ENCODE results near the gene SERTAD1. TPM values are rescaled to one million over a fixed set of nuclear protein-coding genes. Genes with fewer than 3 reads are reported as not detected.
"Not testable (repeated sequence)": the region's sequence is repeated elsewhere in the genome, so short reads cannot be mapped to it uniquely, and the experiment has no call there.

Gene SERTAD1
- total RNA-seq, 1 experiment from 2014 or later, result 12.3 TPM

DNA sequence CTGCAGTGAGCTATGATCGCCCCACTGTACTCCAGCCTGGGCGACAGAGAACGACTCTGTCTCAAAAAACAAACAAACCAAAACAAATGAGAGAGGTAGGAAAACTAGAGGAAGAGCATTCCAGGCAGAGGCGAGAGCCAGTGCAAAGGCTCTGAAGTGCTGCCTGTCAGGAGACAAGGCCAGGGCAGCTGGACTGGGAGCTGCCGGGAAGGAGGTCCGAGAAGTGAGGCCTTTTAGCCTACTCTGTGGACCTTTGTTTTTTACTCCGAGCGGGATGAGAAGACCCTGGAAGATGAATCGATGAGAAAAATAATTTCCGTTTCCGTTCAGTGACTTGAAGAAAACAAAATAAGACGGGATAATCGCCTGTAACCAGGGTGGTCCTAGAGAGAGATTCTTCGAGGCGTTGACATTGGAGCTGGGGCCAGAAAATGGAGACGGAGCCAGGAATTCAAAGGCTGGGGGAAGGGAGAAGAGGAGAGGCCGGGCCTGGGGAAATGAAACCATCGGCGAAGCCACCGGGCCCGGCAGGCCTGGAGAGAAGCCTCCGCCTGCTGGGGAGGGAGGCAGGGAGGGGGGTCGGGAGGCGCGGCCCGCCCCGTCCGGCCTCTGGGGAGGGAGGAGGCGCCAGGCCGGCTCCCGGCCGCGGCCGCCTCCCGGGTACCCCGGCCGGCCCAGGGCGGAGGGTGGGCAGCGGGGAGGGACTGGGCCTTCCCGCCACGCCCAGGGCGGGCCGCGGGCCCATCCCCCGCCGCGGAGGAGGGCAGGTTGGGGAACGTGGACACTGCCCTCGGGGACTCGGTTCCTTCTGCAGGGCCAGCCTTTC, 7.8 kb upstream of the SERTAD1 start:
- H3K4me1 Mint-ChIP-seq (ENCODE audit: low read depth, unreplicated experiment), result peaks cover 13% of the 10 kb centered on the region
- peak overlapping the region; percentile 69 for H3K27ac Mint-ChIP-seq (ENCODE audit: unreplicated experiment)
- H3K4me3 Mint-ChIP-seq (ENCODE audit: low read depth, unreplicated experiment), result peak overlapping the region; percentile 71
- TF ChIP-seq, protein P1, sequence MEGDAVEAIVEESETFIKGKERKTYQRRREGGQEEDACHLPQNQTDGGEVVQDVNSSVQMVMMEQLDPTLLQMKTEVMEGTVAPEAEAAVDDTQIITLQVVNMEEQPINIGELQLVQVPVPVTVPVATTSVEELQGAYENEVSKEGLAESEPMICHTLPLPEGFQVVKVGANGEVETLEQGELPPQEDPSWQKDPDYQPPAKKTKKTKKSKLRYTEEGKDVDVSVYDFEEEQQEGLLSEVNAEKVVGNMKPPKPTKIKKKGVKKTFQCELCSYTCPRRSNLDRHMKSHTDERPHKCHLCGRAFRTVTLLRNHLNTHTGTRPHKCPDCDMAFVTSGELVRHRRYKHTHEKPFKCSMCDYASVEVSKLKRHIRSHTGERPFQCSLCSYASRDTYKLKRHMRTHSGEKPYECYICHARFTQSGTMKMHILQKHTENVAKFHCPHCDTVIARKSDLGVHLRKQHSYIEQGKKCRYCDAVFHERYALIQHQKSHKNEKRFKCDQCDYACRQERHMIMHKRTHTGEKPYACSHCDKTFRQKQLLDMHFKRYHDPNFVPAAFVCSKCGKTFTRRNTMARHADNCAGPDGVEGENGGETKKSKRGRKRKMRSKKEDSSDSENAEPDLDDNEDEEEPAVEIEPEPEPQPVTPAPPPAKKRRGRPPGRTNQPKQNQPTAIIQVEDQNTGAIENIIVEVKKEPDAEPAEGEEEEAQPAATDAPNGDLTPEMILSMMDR (IDR thresholded peaks at IDR 0.05; ENCODE audit: unreplicated experiment), result no peak
- CTCF ChIA-PET, result interaction anchor here (1.1 to 1.4 kb wide), 3 partner anchors 9 to 155 kb away, joined by 4 to 11 read pairs (median 6); no protein-coding TSS in a partner anchor
- peaks cover 10% of the 10 kb centered on the region for H3K36me3 Mint-ChIP-seq (ENCODE audit: insufficient read depth, unreplicated experiment)
- H3K27me3 Mint-ChIP-seq (ENCODE audit: unreplicated experiment), result no peaks in the 10 kb centered on the region
- no peaks in the 10 kb centered on the region for H3K9me3 Mint-ChIP-seq (ENCODE audit: low read depth, unreplicated experiment)
- intact Hi-C loops (cut with micrococcal nuclease; ENCODE audit: unreplicated experiment), result no loop called here
- TSS peak; percentile 99 for BruUV-seq (replicated peaks)
- peak; percentile 92 for DNase-seq

DNA sequence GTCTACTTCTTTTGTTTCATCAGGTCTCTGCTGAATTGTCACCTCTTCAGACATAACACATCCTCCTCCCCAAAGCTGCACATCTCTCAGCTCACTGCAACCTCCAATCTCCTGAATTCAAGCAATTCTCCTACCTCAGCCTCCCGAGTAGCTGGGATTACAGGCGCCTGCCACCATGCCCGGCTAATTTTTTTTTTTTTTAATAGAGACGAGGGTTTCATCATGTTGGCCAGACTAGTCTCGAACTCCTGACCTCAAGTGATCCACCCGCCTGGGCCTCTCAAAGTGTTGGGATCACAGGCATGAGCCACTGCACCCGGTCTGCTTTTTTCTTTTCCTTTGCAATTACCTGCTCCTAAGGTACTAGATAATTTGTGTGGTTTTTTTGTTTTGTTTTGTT, 7.0 kb upstream of the SERTAD1 start:
- H3K36me3 Mint-ChIP-seq (ENCODE audit: insufficient read depth, unreplicated experiment); H3K27me3 Mint-ChIP-seq (ENCODE audit: unreplicated experiment); intact Hi-C loops (cut with micrococcal nuclease; ENCODE audit: unreplicated experiment); BruUV-seq (replicated peaks); DNase-seq; H3K9me3 Mint-ChIP-seq (ENCODE audit: low read depth, unreplicated experiment): not testable (repeated sequence)
- peak overlapping the region; percentile 69 for H3K27ac Mint-ChIP-seq (ENCODE audit: unreplicated experiment)
- CTCF ChIA-PET, result interaction anchor here (1.1 to 1.4 kb wide), 3 partner anchors 10 to 154 kb away, joined by 4 to 11 read pairs (median 6); no protein-coding TSS in a partner anchor
- H3K4me3 Mint-ChIP-seq (ENCODE audit: low read depth, unreplicated experiment), result peak overlapping the region; percentile 71
- H3K4me1 Mint-ChIP-seq (ENCODE audit: low read depth, unreplicated experiment), result peaks cover 13% of the 10 kb centered on the region

DNA sequence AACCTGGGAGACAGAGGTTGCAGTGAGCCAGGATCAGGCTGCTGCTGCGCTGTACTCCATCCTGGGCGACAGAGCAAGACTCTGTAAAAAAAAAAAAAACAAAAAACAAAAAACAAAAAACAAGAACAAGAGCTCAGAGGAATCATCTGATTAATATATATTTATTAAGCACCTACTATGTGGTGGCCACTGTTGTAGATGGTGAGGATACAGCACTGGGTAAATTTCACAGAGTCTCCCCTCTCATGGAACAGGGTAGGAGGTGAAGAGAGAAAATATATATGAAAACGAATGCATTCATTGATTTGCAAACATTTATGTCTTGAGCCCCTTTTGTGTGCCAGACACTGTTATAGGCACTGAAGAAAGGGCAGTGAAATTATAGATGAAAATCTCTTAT, 5.9 kb upstream of the SERTAD1 start:
- Mint-ChIP-seq H3K36me3 (ENCODE audit: insufficient read depth, unreplicated experiment) (peaks cover 10% of the 10 kb centered on the region), H3K9me3 (ENCODE audit: low read depth, unreplicated experiment) (no peaks in the 10 kb centered on the region), H3K27ac (ENCODE audit: unreplicated experiment) (no peak overlapping the region), H3K4me1 (ENCODE audit: low read depth, unreplicated experiment) (peaks cover 13% of the 10 kb centered on the region), H3K27me3 (ENCODE audit: unreplicated experiment) (no peaks in the 10 kb centered on the region), H3K4me3 (ENCODE audit: low read depth, unreplicated experiment) (no peak overlapping the region)
- CTCF ChIA-PET, result no interaction called here
- TF ChIP-seq, protein P1 (IDR thresholded peaks at IDR 0.05; ENCODE audit: unreplicated experiment), result no peak
- intact Hi-C loops (cut with micrococcal nuclease; ENCODE audit: unreplicated experiment), result no loop called here
- DNase-seq, result no peak
- BruUV-seq (replicated peaks), result no TSS peak

DNA sequence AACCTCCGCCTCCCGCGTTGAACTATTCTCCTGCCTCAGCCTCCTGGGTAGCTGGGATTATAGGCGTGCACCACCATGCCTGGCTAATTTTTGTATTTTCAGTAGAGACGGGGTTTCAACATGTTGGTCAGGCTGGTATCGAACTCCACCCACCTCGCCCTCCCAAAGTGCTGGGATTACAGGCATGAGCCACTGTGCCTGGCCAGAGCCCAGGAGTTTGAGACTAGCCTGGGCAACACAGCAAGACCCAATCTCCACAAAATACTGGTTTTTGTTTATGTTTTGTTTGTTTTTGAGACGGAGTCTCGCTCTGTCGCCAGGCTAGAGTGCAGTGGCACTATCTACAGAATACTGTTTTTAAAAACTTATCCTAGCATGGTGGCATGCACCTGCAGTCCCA, 4.5 kb upstream of the SERTAD1 start:
- H3K27me3 Mint-ChIP-seq (ENCODE audit: unreplicated experiment); intact Hi-C loops (cut with micrococcal nuclease; ENCODE audit: unreplicated experiment); DNase-seq; BruUV-seq (replicated peaks); H3K9me3 Mint-ChIP-seq (ENCODE audit: low read depth, unreplicated experiment); H3K4me3 Mint-ChIP-seq (ENCODE audit: low read depth, unreplicated experiment); H3K27ac Mint-ChIP-seq (ENCODE audit: unreplicated experiment): not testable (repeated sequence)
- Mint-ChIP-seq H3K36me3 (ENCODE audit: insufficient read depth, unreplicated experiment) (peaks cover 21% of the 10 kb centered on the region), H3K4me1 (ENCODE audit: low read depth, unreplicated experiment) (peaks cover 13% of the 10 kb centered on the region)
- CTCF ChIA-PET, result interaction anchor here (0.6 kb wide), 1 partner anchor 13 kb away, joined by 6 read pairs; no protein-coding TSS in a partner anchor

DNA sequence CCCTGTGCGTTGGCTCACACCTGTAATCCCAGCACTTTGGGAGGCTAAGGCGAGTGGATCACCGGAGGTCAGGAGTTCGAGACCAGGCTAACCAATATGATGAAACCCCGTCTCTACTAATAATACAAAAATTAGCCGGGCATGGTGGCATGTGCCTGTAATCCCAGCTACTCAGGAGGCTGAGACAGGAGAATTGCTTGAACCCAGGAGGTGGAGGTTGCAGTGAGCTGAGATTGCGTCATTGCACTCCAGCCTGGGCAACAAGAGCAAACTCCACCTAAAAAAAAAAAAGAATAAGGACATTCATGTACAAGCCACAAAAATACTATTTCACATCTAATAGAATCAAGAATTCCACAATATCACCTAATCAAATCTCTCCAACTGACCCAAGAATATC, 2.4 kb upstream of the SERTAD1 start:
- H3K4me3 Mint-ChIP-seq (ENCODE audit: low read depth, unreplicated experiment); BruUV-seq (replicated peaks); H3K27me3 Mint-ChIP-seq (ENCODE audit: unreplicated experiment); H3K27ac Mint-ChIP-seq (ENCODE audit: unreplicated experiment); DNase-seq; H3K9me3 Mint-ChIP-seq (ENCODE audit: low read depth, unreplicated experiment); intact Hi-C loops (cut with micrococcal nuclease; ENCODE audit: unreplicated experiment); CTCF ChIA-PET: not testable (repeated sequence)
- Mint-ChIP-seq H3K4me1 (ENCODE audit: low read depth, unreplicated experiment) (peaks cover 15% of the 10 kb centered on the region), H3K36me3 (ENCODE audit: insufficient read depth, unreplicated experiment) (peaks cover 24% of the 10 kb centered on the region)
